Keratinocyte (primary cell): ENCODE measurements around the gene VPS41.

ENCODE experiments used
- EZH2 ChIP-seq: IDR thresholded peaks from one replicate; pipeline ENCODE4 v1.6.1; 2012; ENCODE audit warnings: inconsistent platforms, mild to moderate bottlenecking, low read length, moderate library complexity
- TF ChIP-seq, protein P1 (sequence below), 3 experiments: IDR thresholded peaks in 1 of 3; conservative IDR thresholded peaks in 1 of 3; optimal IDR thresholded peaks in 1 of 3; 2 replicates in 2 of 3; 3 replicates in 1 of 3; pipeline versions ENCODE3 to v1.5.1; 2011; ENCODE audit warnings: low read length in 3 of 3, mild to moderate bottlenecking in 3 of 3, moderate library complexity in 2 of 3, control low read depth in 1 of 3, inconsistent platforms in 1 of 3; ENCODE audit not compliant: insufficient read depth in 2 of 3; ENCODE audit errors: extremely low read depth in 1 of 3

DNA sequence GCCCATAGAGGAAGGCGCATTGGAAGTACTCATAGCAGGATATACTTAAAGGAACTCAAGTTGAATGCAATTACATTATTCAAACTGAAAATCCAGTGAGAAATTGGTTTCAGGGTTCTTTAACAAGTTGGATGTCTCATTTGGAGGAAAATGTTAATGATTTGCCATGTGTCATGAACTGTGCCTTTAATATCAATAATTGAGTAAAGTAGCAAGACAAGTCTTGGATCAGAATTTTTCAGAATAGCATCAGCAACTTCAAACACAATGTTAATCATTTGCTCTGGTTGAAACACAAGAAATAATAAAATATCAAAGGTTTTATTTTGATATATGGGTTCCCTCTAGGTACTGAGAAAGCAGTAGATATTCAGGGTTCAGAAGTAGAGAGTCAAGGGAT is 44.2 kb upstream of the VPS41 start:
- TF ChIP-seq, protein P1, sequence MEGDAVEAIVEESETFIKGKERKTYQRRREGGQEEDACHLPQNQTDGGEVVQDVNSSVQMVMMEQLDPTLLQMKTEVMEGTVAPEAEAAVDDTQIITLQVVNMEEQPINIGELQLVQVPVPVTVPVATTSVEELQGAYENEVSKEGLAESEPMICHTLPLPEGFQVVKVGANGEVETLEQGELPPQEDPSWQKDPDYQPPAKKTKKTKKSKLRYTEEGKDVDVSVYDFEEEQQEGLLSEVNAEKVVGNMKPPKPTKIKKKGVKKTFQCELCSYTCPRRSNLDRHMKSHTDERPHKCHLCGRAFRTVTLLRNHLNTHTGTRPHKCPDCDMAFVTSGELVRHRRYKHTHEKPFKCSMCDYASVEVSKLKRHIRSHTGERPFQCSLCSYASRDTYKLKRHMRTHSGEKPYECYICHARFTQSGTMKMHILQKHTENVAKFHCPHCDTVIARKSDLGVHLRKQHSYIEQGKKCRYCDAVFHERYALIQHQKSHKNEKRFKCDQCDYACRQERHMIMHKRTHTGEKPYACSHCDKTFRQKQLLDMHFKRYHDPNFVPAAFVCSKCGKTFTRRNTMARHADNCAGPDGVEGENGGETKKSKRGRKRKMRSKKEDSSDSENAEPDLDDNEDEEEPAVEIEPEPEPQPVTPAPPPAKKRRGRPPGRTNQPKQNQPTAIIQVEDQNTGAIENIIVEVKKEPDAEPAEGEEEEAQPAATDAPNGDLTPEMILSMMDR (optimal IDR thresholded peaks at IDR 0.05 in 1 of 3, IDR thresholded peaks at IDR 0.05 in 1 of 3, conservative IDR thresholded peaks at IDR 0.05 in 1 of 3; ENCODE audit: extremely low read depth in 1 of 3, insufficient read depth in 2 of 3, low read length in 3 of 3), result no peak
- TF ChIP-seq EZH2, result no peak
